Heart right ventricle (tissue), 16 donors: ENCODE measurements around the gene PEX26. TPM values are rescaled to one million over a fixed set of nuclear protein-coding genes. Genes with fewer than 3 reads are reported as not detected.

Source experiments
- ATAC-seq, 8 donors: fragments of 200-7000 bp; cut with Tn5 transposase; one replicate each; pipeline ENCODE4 v1.9.1; 2020; ENCODE audit warnings: mild to moderate bottlenecking in 8 of 8, moderate library complexity in 8 of 8, moderate number of reproducible peaks in 1 of 8
- DNase-seq, 2 donors: peaks; one replicate each; pipeline ENCODE4 v3.0.0-alpha.2; 2020
- H3K27ac ChIP-seq, 10 donors: fragments of 200-600 bp; sonication (generic) in 2 of 10; one replicate each; pipeline versions ENCODE4 v1.5.0 to v1.8.0; 2020 to 2022; ENCODE audit warnings: mild to moderate bottlenecking in 3 of 10
- H3K27me3 ChIP-seq, 7 donors: fragments of 200-600 bp; one replicate each; pipeline ENCODE4 v1.8.0; 2021 to 2022; ENCODE audit warnings: mild to moderate bottlenecking in 2 of 7
- H3K36me3 ChIP-seq, 9 donors: fragments of 200-600 bp; sonication (generic) in 1 of 9; one replicate each; pipeline versions ENCODE4 v1.5.0 to v1.8.0; 2020 to 2022; ENCODE audit warnings: mild to moderate bottlenecking in 2 of 9
- H3K4me1 ChIP-seq, 9 donors: fragments of 200-600 bp; sonication (generic) in 1 of 9; one replicate each; pipeline versions ENCODE4 v1.5.0 to v1.8.0; 2020 to 2022; ENCODE audit warnings: mild to moderate bottlenecking in 4 of 9
- H3K4me3 ChIP-seq, 10 donors: fragments of 200-600 bp; sonication (generic) in 2 of 10; one replicate each; pipeline versions ENCODE4 v1.5.0 to v1.8.0; 2020 to 2022; ENCODE audit warnings: mild to moderate bottlenecking in 7 of 10, moderate library complexity in 2 of 10
- H3K9me3 ChIP-seq, 11 donors: fragments of 200-600 bp in 10 of 11; sonication (generic) in 2 of 11; one replicate each; pipeline versions ENCODE4 v1.5.0 to v1.8.0; 2013 to 2022; ENCODE audit warnings: mild to moderate bottlenecking in 2 of 11, control low read depth in 1 of 11, moderate library complexity in 1 of 11
- CTCF ChIP-seq, 9 donors: fragments of 200-600 bp; sonication (generic) in 2 of 9; IDR thresholded peaks; one replicate each; pipeline versions ENCODE4 v1.5.0 to v1.8.0; 2021 to 2022; ENCODE audit warnings: antibody characterized with exemption in 9 of 9, mild to moderate bottlenecking in 5 of 9, moderate library complexity in 1 of 9
- WGBS, 2 donors: extraction: QIAGEN DNeasy Blood & Tissue Kit; methylation state at CpG; one replicate each; pipeline ENCODE4 v1.1.7; 2013; ENCODE audit warnings: inconsistent platforms in 1 of 2; 5-methylcytosine and 5-hydroxymethylcytosine counted together
- intact Hi-C, 10 donors: fragments of 100-400 bp; cut with DNase I; formaldehyde crosslinking; loops; one replicate each; pipeline versions ENCODE4 v1.11.1 to v1.14.2; 2022
- polyA plus RNA-seq, 2 donors: library from polyadenylated mRNA; stranded (reverse); fragments of 200-250 nt; gene quantifications; one replicate each; pipeline ENCODE4 v1.2.3, GENCODE V29; 2013
- total RNA-seq, 10 donors: library from RNA; stranded (reverse); fragmentation: NEBNext Ultra II Directional in 3 of 10; extraction: Animal tissue kit (Norgen Biotek cat#: 25700) in 3 of 10; gene quantifications; one replicate each; pipeline versions ENCODE4 v1.2.1 to v1.2.4, GENCODE V29; 2021 to 2023
- donor health status: Arrhythmogenic right ventricular cardiomyopathy.
- donor health status: ischemic (EF 13 %, LVEDD 7.1; RV severe dilation, severe dysfunction).
- donor health status: healthy with polysubstance abuse.
- donor health status: DM: no; HTN: yes; CAD: no.
- donor health status: DM: no; HTN: no; CAD: no.
- donor health status: ischemic (EF 25% LVEDD 6.9; RV normal size, moderate dysfunction).
- donor health status: ischemic (EF 25% LVEDD 5.7; RV mildly dilated, moderate dysfunction).
- donor health status: healthy.
- donor health status: DM: yes; HTN: yes; CAD: no.
- donor health status: Ischemic cardiomyopathy.
- donor health status: ischemic (EF 35%, LVEDD 5.7; RV mildly dilated, moderate dysfunction).
- donor health status: nonischemic (EF 11% LVEDD 7.7; RV severe dilation, severe dysfunction).
- donor health status: DM: yes; HTN: yes; CAD: no.
- donor health status: PGD.
- donor health status: ischemic (EF 29% LVEDD 5.4; RV normal size, mild dysfunction).
- donor health status: nonischemic (EF 23%, LVEDD 6.1; RV moderate dilation, normal function).

Gene PEX26
- total and polyA plus RNA-seq, 12 donors, result 8.3 to 27.1 (median 20.2) TPM

- DNase-seq (no peak), ATAC-seq (no peak)
- Histone ChIP-seq H3K4me1 (peaks cover 0 to 81% (median 36%) of the 10 kb centered on the region in 9 donors), H3K27me3 (peaks cover 0 to 16% (median 0%) of the 10 kb centered on the region in 7 donors), H3K36me3 (peaks cover 0 to 13% (median 0%) of the 10 kb centered on the region in 9 donors), H3K27ac (peak overlapping the region in 8 of 10 donors; percentile 29 to 94 (median 83)), H3K4me3 (no peak overlapping the region), H3K9me3 (no peaks in the 10 kb centered on the region)
- intact Hi-C loops, result no loop called here
- TF ChIP-seq CTCF (IDR thresholded peaks at IDR 0.05), result no peak
- whole genome bisulfite sequencing, 2 donors, result 85 to 89% methylated on average over 9 of the region's 9 CpGs
Observed at GRCh38 chr22:18118345-18118915, 40.6 kb downstream of the PEX26 start.

- ATAC-seq (peak; percentile 63 to 93 (median 87)), DNase-seq (peak; percentile 57 to 67)
- 66 to 74% methylated on average over 18 of the region's 18 CpGs for WGBS, 2 donors
- no peak for TF ChIP-seq CTCF (IDR thresholded peaks at IDR 0.05)
- peaks cover 0 to 6% (median 0%) of the 10 kb centered on the region in 7 donors for H3K27me3 ChIP-seq
- H3K9me3 ChIP-seq, result no peaks in the 10 kb centered on the region
- H3K4me1 ChIP-seq, result peaks cover 0 to 70% (median 36%) of the 10 kb centered on the region in 9 donors
- intact Hi-C loops, result no loop called here
- no peak overlapping the region for H3K4me3 ChIP-seq
- H3K27ac ChIP-seq, result peak overlapping the region in 9 of 10 donors; percentile 64 to 94 (median 85)
- peaks cover 0 to 16% (median 6%) of the 10 kb centered on the region in 9 donors for H3K36me3 ChIP-seq
Observed at GRCh38 chr22:18119409-18120110, 41.8 kb downstream of the PEX26 start.

GRCh38 chr22:18120857-18121256, 43.1 kb downstream of the PEX26 start:
- DNase-seq (no peak), ATAC-seq (no peak)
- Histone ChIP-seq H3K27ac (peak overlapping the region in 7 of 10 donors; percentile 70 to 94 (median 87)), H3K27me3 (no peaks in the 10 kb centered on the region), H3K4me1 (peaks cover 0 to 57% (median 27%) of the 10 kb centered on the region in 9 donors), H3K36me3 (peaks cover 0 to 23% (median 6%) of the 10 kb centered on the region in 9 donors), H3K9me3 (no peaks in the 10 kb centered on the region), H3K4me3 (no peak overlapping the region)
- 90 to 93% methylated on average over 4 of the region's 4 CpGs for WGBS, 2 donors
- TF ChIP-seq CTCF (IDR thresholded peaks at IDR 0.05), result no peak
- intact Hi-C loops, result no loop called here

GRCh38 chr22:18121506-18121905, 43.7 kb downstream of the PEX26 start:
- Histone ChIP-seq H3K4me1 (peaks cover 0 to 50% (median 24%) of the 10 kb centered on the region in 9 donors), H3K27me3 (no peaks in the 10 kb centered on the region), H3K4me3 (no peak overlapping the region), H3K27ac (peak overlapping the region in 3 of 10 donors; percentile 1 to 94 (median 70)), H3K9me3 (no peaks in the 10 kb centered on the region), H3K36me3 (peaks cover 0 to 29% (median 6%) of the 10 kb centered on the region in 9 donors)
- no peak for TF ChIP-seq CTCF (IDR thresholded peaks at IDR 0.05)
- DNase-seq (no peak), ATAC-seq (no peak)
- 79 to 84% methylated on average over 13 of the region's 13 CpGs for WGBS, 2 donors
- intact Hi-C loops, result no loop called here
